HepG2 (cell line): ENCODE measurements around the gene CCDC88A. TPM values are rescaled to one million over a fixed set of nuclear protein-coding genes. Genes with fewer than 3 reads are reported as not detected.
A peak's percentile ranks its signal among the peaks of the same experiment; 100 is the strongest.

Source experiments
- ARID2 ChIP-seq: sonication (generic); formaldehyde crosslinking; IDR thresholded peaks from 2 replicates; pipeline ENCODE4 v1.8.1; 2022; ENCODE audit warnings: mild to moderate bottlenecking, missing genetic modification reagents, borderline replicate concordance
- ARNT ChIP-seq: fragments of 450-650 bp; IDR thresholded peaks from 2 replicates; pipeline ENCODE4 v1.6.1; 2017
- MATR3 ChIP-seq: sonication (generic); formaldehyde crosslinking; IDR thresholded peaks from 2 replicates; pipeline ENCODE4 v1.4.0; 2020; ENCODE audit warnings: missing genetic modification reagents
- MYC ChIP-seq: sonication (generic); formaldehyde crosslinking; IDR thresholded peaks from 2 replicates; pipeline ENCODE4 v1.9.0; 2021; ENCODE audit warnings: missing genetic modification reagents, borderline replicate concordance
- REXO4 ChIP-seq: sonication (generic); formaldehyde crosslinking; IDR thresholded peaks from 2 replicates; pipeline ENCODE4 v1.8.0; 2022; ENCODE audit warnings: missing genetic modification reagents, mild to moderate bottlenecking, borderline replicate concordance
- SETDB1 ChIP-seq: sonication (generic); formaldehyde crosslinking; IDR thresholded peaks from 2 replicates; pipeline ENCODE4 v1.5.1; 2020; ENCODE audit warnings: missing genetic modification reagents, mild to moderate bottlenecking, borderline replicate concordance
- SIX4 ChIP-seq: sonication (generic); formaldehyde crosslinking; IDR thresholded peaks from 2 replicates; pipeline ENCODE4 v1.4.0; 2020; ENCODE audit warnings: missing genetic modification reagents
- ZNF101 ChIP-seq: sonication (generic); formaldehyde crosslinking; IDR thresholded peaks from 2 replicates; pipeline ENCODE4 v1.4.0; 2020; ENCODE audit warnings: mild to moderate bottlenecking, low read depth, missing genetic modification reagents, borderline replicate concordance
- ZNF253 ChIP-seq: sonication (generic); formaldehyde crosslinking; IDR thresholded peaks from 2 replicates; pipeline ENCODE4 v1.8.0; 2022; ENCODE audit warnings: mild to moderate bottlenecking, missing genetic modification reagents, borderline replicate concordance
- ZNF530 ChIP-seq: sonication (generic); formaldehyde crosslinking; IDR thresholded peaks from 2 replicates; pipeline ENCODE4 v1.5.0; 2020; ENCODE audit warnings: low read depth, mild to moderate bottlenecking, missing genetic modification reagents
- ZNF850 ChIP-seq: sonication (generic); formaldehyde crosslinking; conservative IDR thresholded peaks from 2 replicates; pipeline ENCODE4 v1.9.0; 2021; ENCODE audit warnings: mild to moderate bottlenecking, missing genetic modification reagents
- ZNF883 ChIP-seq: sonication (generic); formaldehyde crosslinking; IDR thresholded peaks from 2 replicates; pipeline ENCODE4 v1.5.1; 2020; ENCODE audit warnings: mild to moderate bottlenecking, missing genetic modification reagents; ENCODE audit errors: not compliant biosample characterization
- polyA plus RNA-seq, 8 experiments: library from polyadenylated mRNA; depleted of rRNA in 3 of 8; stranded (reverse) in 7 of 8; unstranded in 1 of 8; fragments of >200 nt; fragmentation: Illumina TruSeq in 4 of 8; extraction: Trizol in 4 of 8; gene quantifications; 2 replicates each; pipeline versions ENCODE4 v1.2.1 to v1.2.3, GENCODE V29; 2011 to 2016; ENCODE audit warnings: low read depth in 4 of 8, missing spikeins in 1 of 8, mixed read lengths in 1 of 8; ENCODE audit not compliant: insufficient read depth in 1 of 8
- total RNA-seq, 5 experiments: library from RNA; depleted of rRNA; stranded (reverse); fragments of >200 nt; fragmentation: Illumina TruSeq; extraction: Trizol; gene quantifications; 2 replicates each; pipeline ENCODE4 v1.2.3, GENCODE V29; 2016; ENCODE audit warnings: low read depth in 1 of 5
- TF ChIP-seq, protein P1 (sequence below): sonication (generic); formaldehyde crosslinking; IDR thresholded peaks from 2 replicates; pipeline ENCODE4 v1.5.0; 2020; ENCODE audit warnings: missing genetic modification reagents
- TF ChIP-seq, protein P2 (sequence below): sonication (generic); formaldehyde crosslinking; IDR thresholded peaks from 2 replicates; pipeline ENCODE4 v1.4.0; 2020; ENCODE audit warnings: mild to moderate bottlenecking, missing genetic modification reagents
- TF ChIP-seq, protein P3 (sequence below): sonication (generic); formaldehyde crosslinking; IDR thresholded peaks from 2 replicates; pipeline ENCODE4 v1.8.0; 2022; ENCODE audit warnings: mild to moderate bottlenecking, missing genetic modification reagents, moderate library complexity
- TF ChIP-seq, protein P4 (sequence below): sonication (generic); formaldehyde crosslinking; IDR thresholded peaks from 2 replicates; pipeline ENCODE4 v1.4.0; 2020; ENCODE audit warnings: missing genetic modification reagents, low read depth, mild to moderate bottlenecking, borderline replicate concordance
- TF ChIP-seq, protein P5 (sequence below): sonication (generic); formaldehyde crosslinking; IDR thresholded peaks from 2 replicates; pipeline ENCODE4 v1.4.0; 2020; ENCODE audit warnings: low read depth, mild to moderate bottlenecking, missing genetic modification reagents
- TF ChIP-seq, protein P6 (sequence below): sonication (generic); formaldehyde crosslinking; IDR thresholded peaks from 2 replicates; pipeline ENCODE4 v1.4.0; 2020; ENCODE audit warnings: missing genetic modification reagents, mild to moderate bottlenecking, borderline replicate concordance

CCDC88A gene
- total and polyA plus RNA-seq, 2 of the 13 experiments (the other 11 are each of a cell fraction or from before 2014, with no cell fraction given) = 43.2 to 84.1 TPM

DNA sequence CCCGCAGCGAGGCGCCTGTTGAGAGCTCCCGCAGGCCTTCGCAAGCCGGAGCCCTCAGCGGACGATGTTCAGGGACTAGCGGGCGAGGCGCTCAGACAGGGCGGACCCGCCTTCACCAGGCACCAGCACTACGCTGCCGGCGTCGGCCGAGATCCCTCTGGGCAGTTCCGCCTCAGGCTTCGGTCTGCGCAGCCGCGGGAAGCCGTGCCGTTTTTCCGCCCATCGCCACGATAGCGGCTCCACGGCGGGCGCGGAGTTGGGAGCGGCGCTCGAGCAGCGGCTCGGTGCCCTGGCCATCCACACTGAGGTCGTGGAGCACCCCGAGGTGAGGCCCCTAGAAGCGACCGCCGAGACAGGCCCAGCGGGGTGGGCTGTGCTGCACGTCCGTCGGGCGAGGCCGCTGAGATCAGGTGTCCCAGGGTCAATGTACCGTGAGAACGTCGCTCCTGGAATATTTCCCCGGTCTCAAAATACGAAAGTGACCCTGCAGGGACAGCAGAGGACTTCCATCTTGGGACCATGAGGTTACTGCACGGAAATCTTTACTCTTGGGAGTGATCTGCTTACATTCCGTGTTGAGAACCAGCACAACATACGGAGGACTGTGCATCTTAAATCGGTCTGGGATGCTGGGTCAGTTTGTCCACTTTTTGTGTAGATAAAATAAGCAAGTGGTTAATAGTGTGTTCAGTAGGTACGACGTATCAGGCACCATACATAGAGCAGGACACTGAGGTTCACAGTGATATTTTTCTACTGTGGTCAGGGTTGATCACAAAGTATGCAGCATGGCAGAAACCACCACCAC, 137.3 kb downstream of the CCDC88A start (continued):
- TF ChIP-seq, protein P1, sequence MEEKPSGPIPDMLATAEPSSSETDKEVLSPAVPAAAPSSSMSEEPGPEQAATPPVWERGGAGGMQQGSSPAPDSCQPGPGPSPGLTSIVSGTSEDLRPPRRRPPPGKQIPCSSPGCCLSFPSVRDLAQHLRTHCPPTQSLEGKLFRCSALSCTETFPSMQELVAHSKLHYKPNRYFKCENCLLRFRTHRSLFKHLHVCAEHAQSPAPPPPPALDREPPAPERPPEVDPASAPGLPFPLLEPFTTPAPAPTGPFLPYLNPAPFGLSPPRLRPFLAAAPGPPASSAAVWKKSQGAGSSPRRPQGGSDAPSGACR (CRISPR knock-in tag) = peak; percentile 85; the same call in 1 of the 2 replicates
- TF ChIP-seq REXO4 (CRISPR knock-in tag) = no peak
- TF ChIP-seq ZNF101 = 0 out of 2 replicates have a peak, but pooled peaks have one; percentile 81
- TF ChIP-seq, protein P2, sequence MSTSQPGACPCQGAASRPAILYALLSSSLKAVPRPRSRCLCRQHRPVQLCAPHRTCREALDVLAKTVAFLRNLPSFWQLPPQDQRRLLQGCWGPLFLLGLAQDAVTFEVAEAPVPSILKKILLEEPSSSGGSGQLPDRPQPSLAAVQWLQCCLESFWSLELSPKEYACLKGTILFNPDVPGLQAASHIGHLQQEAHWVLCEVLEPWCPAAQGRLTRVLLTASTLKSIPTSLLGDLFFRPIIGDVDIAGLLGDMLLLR (CRISPR knock-in tag) = peak; percentile 87
- TF ChIP-seq ZNF883 = peak; percentile 97
- TF ChIP-seq, protein P3, sequence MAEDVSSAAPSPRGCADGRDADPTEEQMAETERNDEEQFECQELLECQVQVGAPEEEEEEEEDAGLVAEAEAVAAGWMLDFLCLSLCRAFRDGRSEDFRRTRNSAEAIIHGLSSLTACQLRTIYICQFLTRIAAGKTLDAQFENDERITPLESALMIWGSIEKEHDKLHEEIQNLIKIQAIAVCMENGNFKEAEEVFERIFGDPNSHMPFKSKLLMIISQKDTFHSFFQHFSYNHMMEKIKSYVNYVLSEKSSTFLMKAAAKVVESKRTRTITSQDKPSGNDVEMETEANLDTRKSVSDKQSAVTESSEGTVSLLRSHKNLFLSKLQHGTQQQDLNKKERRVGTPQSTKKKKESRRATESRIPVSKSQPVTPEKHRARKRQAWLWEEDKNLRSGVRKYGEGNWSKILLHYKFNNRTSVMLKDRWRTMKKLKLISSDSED (CRISPR knock-in tag) = 0 out of 2 replicates have a peak, but pooled peaks have one; percentile 81
- TF ChIP-seq MATR3 (CRISPR knock-in tag) = 0 out of 2 replicates have a peak, but pooled peaks have one; percentile 81
- peak; percentile 90; the same call in 1 of the 2 replicates for TF ChIP-seq ZNF253 (CRISPR knock-in tag)
- TF ChIP-seq SIX4 (CRISPR knock-in tag) = peak; percentile 58; the same call in 1 of the 2 replicates
- TF ChIP-seq, protein P4, sequence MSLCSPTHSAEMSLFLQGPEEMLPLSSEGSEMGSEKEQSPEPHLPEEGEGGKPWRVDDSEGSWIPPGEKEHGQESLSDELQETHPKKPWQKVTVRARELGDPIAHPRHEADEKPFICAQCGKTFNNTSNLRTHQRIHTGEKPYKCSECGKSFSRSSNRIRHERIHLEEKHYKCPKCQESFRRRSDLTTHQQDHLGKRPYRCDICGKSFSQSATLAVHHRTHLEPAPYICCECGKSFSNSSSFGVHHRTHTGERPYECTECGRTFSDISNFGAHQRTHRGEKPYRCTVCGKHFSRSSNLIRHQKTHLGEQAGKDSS (CRISPR knock-in tag) = peak; percentile 82; the same call in 1 of the 2 replicates
- no peak; the same call in 1 of the 2 replicates for TF ChIP-seq SETDB1
- TF ChIP-seq, protein P5, sequence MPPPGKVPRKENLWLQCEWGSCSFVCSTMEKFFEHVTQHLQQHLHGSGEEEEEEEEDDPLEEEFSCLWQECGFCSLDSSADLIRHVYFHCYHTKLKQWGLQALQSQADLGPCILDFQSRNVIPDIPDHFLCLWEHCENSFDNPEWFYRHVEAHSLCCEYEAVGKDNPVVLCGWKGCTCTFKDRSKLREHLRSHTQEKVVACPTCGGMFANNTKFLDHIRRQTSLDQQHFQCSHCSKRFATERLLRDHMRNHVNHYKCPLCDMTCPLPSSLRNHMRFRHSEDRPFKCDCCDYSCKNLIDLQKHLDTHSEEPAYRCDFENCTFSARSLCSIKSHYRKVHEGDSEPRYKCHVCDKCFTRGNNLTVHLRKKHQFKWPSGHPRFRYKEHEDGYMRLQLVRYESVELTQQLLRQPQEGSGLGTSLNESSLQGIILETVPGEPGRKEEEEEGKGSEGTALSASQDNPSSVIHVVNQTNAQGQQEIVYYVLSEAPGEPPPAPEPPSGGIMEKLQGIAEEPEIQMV (CRISPR knock-in tag) = peak; percentile 98
- peak; percentile 94 for TF ChIP-seq MYC (CRISPR knock-in tag)
- no peak for TF ChIP-seq ZNF530
- peak; percentile 58; the same call in 1 of the 2 replicates for TF ChIP-seq ARID2
- TF ChIP-seq ARNT = no peak
- TF ChIP-seq ZNF850 = no peak
- TF ChIP-seq, protein P6, sequence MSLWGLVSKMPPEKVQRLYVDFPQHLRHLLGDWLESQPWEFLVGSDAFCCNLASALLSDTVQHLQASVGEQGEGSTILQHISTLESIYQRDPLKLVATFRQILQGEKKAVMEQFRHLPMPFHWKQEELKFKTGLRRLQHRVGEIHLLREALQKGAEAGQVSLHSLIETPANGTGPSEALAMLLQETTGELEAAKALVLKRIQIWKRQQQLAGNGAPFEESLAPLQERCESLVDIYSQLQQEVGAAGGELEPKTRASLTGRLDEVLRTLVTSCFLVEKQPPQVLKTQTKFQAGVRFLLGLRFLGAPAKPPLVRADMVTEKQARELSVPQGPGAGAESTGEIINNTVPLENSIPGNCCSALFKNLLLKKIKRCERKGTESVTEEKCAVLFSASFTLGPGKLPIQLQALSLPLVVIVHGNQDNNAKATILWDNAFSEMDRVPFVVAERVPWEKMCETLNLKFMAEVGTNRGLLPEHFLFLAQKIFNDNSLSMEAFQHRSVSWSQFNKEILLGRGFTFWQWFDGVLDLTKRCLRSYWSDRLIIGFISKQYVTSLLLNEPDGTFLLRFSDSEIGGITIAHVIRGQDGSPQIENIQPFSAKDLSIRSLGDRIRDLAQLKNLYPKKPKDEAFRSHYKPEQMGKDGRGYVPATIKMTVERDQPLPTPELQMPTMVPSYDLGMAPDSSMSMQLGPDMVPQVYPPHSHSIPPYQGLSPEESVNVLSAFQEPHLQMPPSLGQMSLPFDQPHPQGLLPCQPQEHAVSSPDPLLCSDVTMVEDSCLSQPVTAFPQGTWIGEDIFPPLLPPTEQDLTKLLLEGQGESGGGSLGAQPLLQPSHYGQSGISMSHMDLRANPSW = peak; percentile 27; the same call in 1 of the 2 replicates
